ENCODE measurements around the gene SMG9.

DNA sequence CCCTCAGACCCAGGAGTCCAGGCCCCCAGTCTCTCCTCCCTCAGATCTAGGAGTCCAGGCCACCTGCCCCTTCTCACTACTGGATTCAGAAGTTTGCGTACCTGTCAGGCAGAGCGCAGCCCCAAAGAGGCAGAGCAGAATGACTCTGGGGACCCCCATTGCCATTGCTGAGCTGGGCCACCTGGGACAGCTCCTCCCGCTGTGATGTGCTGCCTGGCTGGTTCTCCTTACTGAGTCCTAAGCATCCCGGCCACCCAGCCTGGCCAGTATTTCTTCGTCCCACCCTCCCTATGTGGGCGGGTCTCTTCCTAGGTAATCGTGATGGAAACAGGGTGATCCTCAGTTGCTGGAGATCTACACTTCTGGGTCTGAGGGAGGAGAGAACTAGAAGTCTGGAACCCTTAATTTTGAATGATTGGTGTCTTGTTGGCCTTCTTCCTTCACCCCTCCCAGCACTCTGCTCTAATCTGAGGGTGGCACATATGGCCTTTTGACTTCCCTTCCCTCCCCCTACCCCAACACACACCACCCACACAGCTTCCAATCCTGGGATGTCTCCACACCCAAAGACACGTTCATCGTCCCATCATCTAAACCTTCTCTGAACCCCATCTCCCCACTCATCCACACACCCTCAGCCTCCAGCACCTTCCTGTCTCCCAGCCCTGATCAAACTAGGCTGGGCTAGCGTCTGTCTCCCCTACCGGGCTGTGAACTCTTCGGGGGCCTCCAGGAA lies 47.6 kb upstream of the SMG9 start, which contains the start of gene LYPD5:
- TF ChIP-seq, protein P1, sequence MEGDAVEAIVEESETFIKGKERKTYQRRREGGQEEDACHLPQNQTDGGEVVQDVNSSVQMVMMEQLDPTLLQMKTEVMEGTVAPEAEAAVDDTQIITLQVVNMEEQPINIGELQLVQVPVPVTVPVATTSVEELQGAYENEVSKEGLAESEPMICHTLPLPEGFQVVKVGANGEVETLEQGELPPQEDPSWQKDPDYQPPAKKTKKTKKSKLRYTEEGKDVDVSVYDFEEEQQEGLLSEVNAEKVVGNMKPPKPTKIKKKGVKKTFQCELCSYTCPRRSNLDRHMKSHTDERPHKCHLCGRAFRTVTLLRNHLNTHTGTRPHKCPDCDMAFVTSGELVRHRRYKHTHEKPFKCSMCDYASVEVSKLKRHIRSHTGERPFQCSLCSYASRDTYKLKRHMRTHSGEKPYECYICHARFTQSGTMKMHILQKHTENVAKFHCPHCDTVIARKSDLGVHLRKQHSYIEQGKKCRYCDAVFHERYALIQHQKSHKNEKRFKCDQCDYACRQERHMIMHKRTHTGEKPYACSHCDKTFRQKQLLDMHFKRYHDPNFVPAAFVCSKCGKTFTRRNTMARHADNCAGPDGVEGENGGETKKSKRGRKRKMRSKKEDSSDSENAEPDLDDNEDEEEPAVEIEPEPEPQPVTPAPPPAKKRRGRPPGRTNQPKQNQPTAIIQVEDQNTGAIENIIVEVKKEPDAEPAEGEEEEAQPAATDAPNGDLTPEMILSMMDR (conservative IDR thresholded peaks at IDR 0.05 in 1 of 2, IDR thresholded peaks at IDR 0.05 in 1 of 2; ENCODE audit: low read depth in 1 of 2, low read length in 2 of 2) = no peak
- TF ChIP-seq EZH2 (IDR thresholded peaks at IDR 0.05; ENCODE audit: low read length, missing control alignments) = no peak

Measured in fibroblast of lung (primary cell).